GM23338 (cell line): Measurements from ENCODE around the gene ST8SIA6. TPM values are rescaled to one million over a fixed set of nuclear protein-coding genes. Genes with fewer than 3 reads are reported as not detected.

Source experiments
- ATAC-seq: fragments of 200-7000 bp; cut with Tn5 transposase; 3 replicates; pipeline ENCODE4 v1.9.1; 2020
- DNase-seq: peaks from one replicate; pipeline ENCODE4 v3.0.0-alpha.2; 2015; ENCODE audit warnings: low spot score
- H2AFZ ChIP-seq: fragments of 200-600 bp; sonication (generic); 2 replicates; pipeline ENCODE4 v1.8.0; 2016; ENCODE audit warnings: antibody characterized with exemption, mild to moderate bottlenecking, moderate library complexity
- H3F3A ChIP-seq: fragments of 200-600 bp; sonication (generic); replicated peaks from 2 replicates; pipeline ENCODE4 v1.8.0; 2017; ENCODE audit warnings: antibody characterized with exemption, mixed run types, low read depth
- H3K27ac ChIP-seq: fragments of 200-600 bp; sonication (generic); 2 replicates; pipeline ENCODE4 v1.6.1; 2016; ENCODE audit warnings: low read depth
- H3K27me3 ChIP-seq: fragments of 200-600 bp; sonication (generic); 2 replicates; pipeline ENCODE4 v1.8.0; 2016; ENCODE audit warnings: mild to moderate bottlenecking, mixed run types, moderate library complexity; ENCODE audit not compliant: insufficient read depth
- H3K36me3 ChIP-seq: fragments of 200-600 bp; sonication (generic); 2 replicates; pipeline ENCODE4 v1.8.0; 2016; ENCODE audit warnings: mild to moderate bottlenecking; ENCODE audit not compliant: insufficient read depth
- H3K4me1 ChIP-seq: fragments of 200-600 bp; sonication (generic); 2 replicates; pipeline ENCODE4 v1.8.0; 2016; ENCODE audit warnings: mild to moderate bottlenecking, moderate library complexity; ENCODE audit not compliant: insufficient read depth
- H3K4me2 ChIP-seq: fragments of 200-600 bp; sonication (generic); 2 replicates; pipeline ENCODE4 v1.7.1; 2017; ENCODE audit warnings: mixed run types
- H3K4me3 ChIP-seq: fragments of 200-600 bp; sonication (generic); 2 replicates; pipeline ENCODE4 v1.6.1; 2016; ENCODE audit warnings: mixed run types
- H3K79me2 ChIP-seq: fragments of 200-600 bp; sonication (generic); replicated peaks from 2 replicates; pipeline ENCODE4 v1.8.0; 2017; ENCODE audit warnings: mild to moderate bottlenecking; ENCODE audit not compliant: insufficient read depth
- H3K9me2 ChIP-seq: fragments of 200-600 bp; sonication (generic); 2 replicates; pipeline ENCODE4 v1.8.0; 2017; ENCODE audit not compliant: insufficient read depth
- H4K20me1 ChIP-seq: fragments of 200-600 bp; sonication (generic); replicated peaks from 2 replicates; pipeline ENCODE4 v1.8.0; 2017; ENCODE audit warnings: mild to moderate bottlenecking; ENCODE audit not compliant: insufficient read depth
- H3K27ac Mint-ChIP-seq: 2 replicates; pipeline ENCODE4 v1.8.0; 2020; ENCODE audit warnings: inconsistent platforms, mild to moderate bottlenecking, moderate library complexity, mixed read lengths
- H3K27me3 Mint-ChIP-seq: 3 replicates; pipeline ENCODE4 v1.8.0; 2022; ENCODE audit warnings: low read depth, mild to moderate bottlenecking, moderate library complexity, mixed read lengths, inconsistent platforms; ENCODE audit not compliant: insufficient read depth, poor library complexity
- H3K36me3 Mint-ChIP-seq: 3 replicates; pipeline ENCODE4 v1.8.0; 2021; ENCODE audit warnings: low read depth, mild to moderate bottlenecking, inconsistent platforms, moderate library complexity, mixed read lengths
- H3K4me1 Mint-ChIP-seq: 3 replicates; pipeline ENCODE4 v1.8.0; 2020; ENCODE audit warnings: mild to moderate bottlenecking, inconsistent platforms, mixed read lengths
- H3K4me3 Mint-ChIP-seq: 3 replicates; pipeline ENCODE4 v1.8.0; 2021; ENCODE audit warnings: moderate library complexity, mild to moderate bottlenecking, inconsistent platforms, mixed read lengths
- H3K9me3 Mint-ChIP-seq: 3 replicates; pipeline ENCODE4 v1.8.0; 2020; ENCODE audit warnings: moderate library complexity, mild to moderate bottlenecking, inconsistent platforms, mixed read lengths
- JUNB ChIP-seq: IDR thresholded peaks from one replicate; pipeline ENCODE4 v1.6.1; 2016; ENCODE audit warnings: antibody characterized with exemption; ENCODE audit not compliant: unreplicated experiment
- ZNF114 ChIP-seq: fragments of 250-450 bp; sonication (Bioruptor Pico); IDR thresholded peaks from 2 replicates; pipeline ENCODE4 v1.5.0; 2020; ENCODE audit warnings: mild to moderate bottlenecking, moderate library complexity
- ZNF331 ChIP-seq: fragments of 250-450 bp; sonication (Bioruptor Pico); IDR thresholded peaks from 2 replicates; pipeline ENCODE4 v1.5.0; 2020; ENCODE audit warnings: low read depth, mild to moderate bottlenecking, moderate library complexity
- polyA plus RNA-seq: library from polyadenylated mRNA; unstranded; fragments of >200 nt; fragmentation: Nextera tagmentation; extraction: Ambion mirVana; gene quantifications from 2 replicates; pipeline ENCODE4 v1.2.1, GENCODE V29; 2016
- total RNA-seq: library from RNA; depleted of rRNA; stranded (reverse); fragments of >200 nt; shearing (Covaris generic); gene quantifications from 2 replicates; pipeline ENCODE4 v1.2.3, GENCODE V29; 2014
- TF ChIP-seq, protein P1 (sequence below), 2 experiments: fragments of 200-600 bp in 1 of 2; sonication (generic) in 1 of 2; conservative IDR thresholded peaks; 2 replicates each; pipeline versions ENCODE4 v1.5.1 to v1.6.1; 2016 to 2017; ENCODE audit warnings: antibody characterized with exemption in 2 of 2, low read depth in 2 of 2, mild to moderate bottlenecking in 2 of 2, moderate library complexity in 1 of 2
- TF ChIP-seq, protein P2 (sequence below): fragments of 250-450 bp; sonication (Bioruptor Pico); IDR thresholded peaks from 2 replicates; pipeline ENCODE4 v1.5.0; 2020; ENCODE audit warnings: mild to moderate bottlenecking, moderate library complexity

The ST8SIA6 gene
- total and polyA plus RNA-seq, 2 experiments from 2014 or later, result 1.6 to 2.3 TPM

DNA sequence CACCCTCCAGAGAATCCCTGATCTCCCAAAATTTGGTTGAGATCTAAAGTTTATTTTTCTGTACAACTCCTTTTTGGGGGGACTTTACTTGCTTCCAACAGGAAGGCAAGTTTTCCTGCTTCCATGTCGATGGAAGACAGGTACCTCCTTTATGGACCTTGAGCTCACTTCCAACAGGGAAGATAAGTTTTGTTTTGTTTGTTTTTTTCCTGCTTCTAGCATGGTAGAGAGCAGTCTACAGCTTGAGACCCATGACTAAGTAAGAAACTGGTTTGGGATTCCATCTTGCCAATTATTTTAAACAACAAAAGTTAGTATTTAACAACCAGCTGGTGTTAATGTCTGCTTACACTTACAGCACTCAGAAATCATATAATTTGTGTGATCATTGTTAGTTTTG lies 74.4 kb downstream of the ST8SIA6 start:
- Mint-ChIP-seq H3K4me1 (peaks cover 29% of the 10 kb centered on the region), H3K4me3 (no peak overlapping the region), H3K27ac (0 out of 2 replicates have a peak overlapping the region, but pooled peaks have one; percentile 28), H3K9me3 (no peaks in the 10 kb centered on the region), H3K36me3 (no peaks in the 10 kb centered on the region), H3K27me3 (peaks cover 7% of the 10 kb centered on the region)
- Histone ChIP-seq H3F3A (no peaks in the 10 kb centered on the region), H3K36me3 (no peaks in the 10 kb centered on the region), H3K4me3 (no peak overlapping the region), H3K9me2 (no peaks in the 10 kb centered on the region), H3K4me1 (peaks cover 23% of the 10 kb centered on the region), H3K79me2 (no peaks in the 10 kb centered on the region), H3K27me3 (no peaks in the 10 kb centered on the region), H3K27ac (no peak overlapping the region), H2AFZ (no peak overlapping the region), H3K4me2 (peak overlapping the region; percentile 27; the same call in 1 of the 2 replicates), H4K20me1 (no peaks in the 10 kb centered on the region)
- ATAC-seq, result no peak
- no peak for DNase-seq
- TF ChIP-seq ZNF114 (no peak), JUNB (no peak), ZNF331 (CRISPR knock-in tag) (no peak)
- TF ChIP-seq, protein P1, sequence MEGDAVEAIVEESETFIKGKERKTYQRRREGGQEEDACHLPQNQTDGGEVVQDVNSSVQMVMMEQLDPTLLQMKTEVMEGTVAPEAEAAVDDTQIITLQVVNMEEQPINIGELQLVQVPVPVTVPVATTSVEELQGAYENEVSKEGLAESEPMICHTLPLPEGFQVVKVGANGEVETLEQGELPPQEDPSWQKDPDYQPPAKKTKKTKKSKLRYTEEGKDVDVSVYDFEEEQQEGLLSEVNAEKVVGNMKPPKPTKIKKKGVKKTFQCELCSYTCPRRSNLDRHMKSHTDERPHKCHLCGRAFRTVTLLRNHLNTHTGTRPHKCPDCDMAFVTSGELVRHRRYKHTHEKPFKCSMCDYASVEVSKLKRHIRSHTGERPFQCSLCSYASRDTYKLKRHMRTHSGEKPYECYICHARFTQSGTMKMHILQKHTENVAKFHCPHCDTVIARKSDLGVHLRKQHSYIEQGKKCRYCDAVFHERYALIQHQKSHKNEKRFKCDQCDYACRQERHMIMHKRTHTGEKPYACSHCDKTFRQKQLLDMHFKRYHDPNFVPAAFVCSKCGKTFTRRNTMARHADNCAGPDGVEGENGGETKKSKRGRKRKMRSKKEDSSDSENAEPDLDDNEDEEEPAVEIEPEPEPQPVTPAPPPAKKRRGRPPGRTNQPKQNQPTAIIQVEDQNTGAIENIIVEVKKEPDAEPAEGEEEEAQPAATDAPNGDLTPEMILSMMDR (conservative IDR thresholded peaks at IDR 0.05; ENCODE audit: low read depth in 2 of 2), result no peak
- TF ChIP-seq, protein P2, sequence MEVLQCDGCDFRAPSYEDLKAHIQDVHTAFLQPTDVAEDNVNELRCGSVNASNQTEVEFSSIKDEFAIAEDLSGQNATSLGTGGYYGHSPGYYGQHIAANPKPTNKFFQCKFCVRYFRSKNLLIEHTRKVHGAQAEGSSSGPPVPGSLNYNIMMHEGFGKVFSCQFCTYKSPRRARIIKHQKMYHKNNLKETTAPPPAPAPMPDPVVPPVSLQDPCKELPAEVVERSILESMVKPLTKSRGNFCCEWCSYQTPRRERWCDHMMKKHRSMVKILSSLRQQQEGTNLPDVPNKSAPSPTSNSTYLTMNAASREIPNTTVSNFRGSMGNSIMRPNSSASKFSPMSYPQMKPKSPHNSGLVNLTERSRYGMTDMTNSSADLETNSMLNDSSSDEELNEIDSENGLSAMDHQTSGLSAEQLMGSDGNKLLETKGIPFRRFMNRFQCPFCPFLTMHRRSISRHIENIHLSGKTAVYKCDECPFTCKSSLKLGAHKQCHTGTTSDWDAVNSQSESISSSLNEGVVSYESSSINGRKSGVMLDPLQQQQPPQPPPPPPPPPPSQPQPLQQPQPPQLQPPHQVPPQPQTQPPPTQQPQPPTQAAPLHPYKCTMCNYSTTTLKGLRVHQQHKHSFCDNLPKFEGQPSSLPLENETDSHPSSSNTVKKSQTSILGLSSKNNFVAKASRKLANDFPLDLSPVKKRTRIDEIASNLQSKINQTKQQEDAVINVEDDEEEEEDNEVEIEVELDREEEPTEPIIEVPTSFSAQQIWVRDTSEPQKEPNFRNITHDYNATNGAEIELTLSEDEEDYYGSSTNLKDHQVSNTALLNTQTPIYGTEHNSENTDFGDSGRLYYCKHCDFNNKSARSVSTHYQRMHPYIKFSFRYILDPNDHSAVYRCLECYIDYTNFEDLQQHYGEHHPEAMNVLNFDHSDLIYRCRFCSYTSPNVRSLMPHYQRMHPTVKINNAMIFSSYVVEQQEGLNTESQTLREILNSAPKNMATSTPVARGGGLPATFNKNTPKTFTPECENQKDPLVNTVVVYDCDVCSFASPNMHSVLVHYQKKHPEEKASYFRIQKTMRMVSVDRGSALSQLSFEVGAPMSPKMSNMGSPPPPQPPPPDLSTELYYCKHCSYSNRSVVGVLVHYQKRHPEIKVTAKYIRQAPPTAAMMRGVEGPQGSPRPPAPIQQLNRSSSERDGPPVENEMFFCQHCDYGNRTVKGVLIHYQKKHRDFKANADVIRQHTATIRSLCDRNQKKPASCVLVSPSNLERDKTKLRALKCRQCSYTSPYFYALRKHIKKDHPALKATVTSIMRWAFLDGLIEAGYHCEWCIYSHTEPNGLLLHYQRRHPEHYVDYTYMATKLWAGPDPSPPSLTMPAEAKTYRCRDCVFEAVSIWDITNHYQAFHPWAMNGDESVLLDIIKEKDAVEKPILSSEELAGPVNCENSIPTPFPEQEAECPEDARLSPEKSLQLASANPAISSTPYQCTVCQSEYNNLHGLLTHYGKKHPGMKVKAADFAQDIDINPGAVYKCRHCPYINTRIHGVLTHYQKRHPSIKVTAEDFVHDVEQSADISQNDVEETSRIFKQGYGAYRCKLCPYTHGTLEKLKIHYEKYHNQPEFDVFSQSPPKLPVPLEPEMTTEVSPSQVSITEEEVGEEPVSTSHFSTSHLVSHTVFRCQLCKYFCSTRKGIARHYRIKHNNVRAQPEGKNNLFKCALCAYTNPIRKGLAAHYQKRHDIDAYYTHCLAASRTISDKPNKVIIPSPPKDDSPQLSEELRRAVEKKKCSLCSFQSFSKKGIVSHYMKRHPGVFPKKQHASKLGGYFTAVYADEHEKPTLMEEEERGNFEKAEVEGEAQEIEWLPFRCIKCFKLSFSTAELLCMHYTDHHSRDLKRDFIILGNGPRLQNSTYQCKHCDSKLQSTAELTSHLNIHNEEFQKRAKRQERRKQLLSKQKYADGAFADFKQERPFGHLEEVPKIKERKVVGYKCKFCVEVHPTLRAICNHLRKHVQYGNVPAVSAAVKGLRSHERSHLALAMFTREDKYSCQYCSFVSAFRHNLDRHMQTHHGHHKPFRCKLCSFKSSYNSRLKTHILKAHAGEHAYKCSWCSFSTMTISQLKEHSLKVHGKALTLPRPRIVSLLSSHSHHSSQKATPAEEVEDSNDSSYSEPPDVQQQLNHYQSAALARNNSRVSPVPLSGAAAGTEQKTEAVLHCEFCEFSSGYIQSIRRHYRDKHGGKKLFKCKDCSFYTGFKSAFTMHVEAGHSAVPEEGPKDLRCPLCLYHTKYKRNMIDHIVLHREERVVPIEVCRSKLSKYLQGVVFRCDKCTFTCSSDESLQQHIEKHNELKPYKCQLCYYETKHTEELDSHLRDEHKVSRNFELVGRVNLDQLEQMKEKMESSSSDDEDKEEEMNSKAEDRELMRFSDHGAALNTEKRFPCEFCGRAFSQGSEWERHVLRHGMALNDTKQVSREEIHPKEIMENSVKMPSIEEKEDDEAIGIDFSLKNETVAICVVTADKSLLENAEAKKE (CRISPR knock-in tag), result no peak
